Cerebellar cortex (tissue), 1 donor: Measurements from ENCODE around the gene TAB3.
"Not testable (repeated sequence)": the region's sequence is repeated elsewhere in the genome, so short reads cannot be mapped to it uniquely, and the experiment has no call there.

Experiments used
- DNase-seq: peaks from one replicate; pipeline ENCODE4 v3.0.0-alpha.2; 2015; ENCODE audit warnings: low spot score

Gene TAB3

GRCh38 chrX:30819080-30819479, 70.0 kb downstream of the TAB3 start:
- DNase-seq: no peak

- DNase-seq: no peak
Observed at GRCh38 chrX:30816079-30816478, 73.0 kb downstream of the TAB3 start.

DNA sequence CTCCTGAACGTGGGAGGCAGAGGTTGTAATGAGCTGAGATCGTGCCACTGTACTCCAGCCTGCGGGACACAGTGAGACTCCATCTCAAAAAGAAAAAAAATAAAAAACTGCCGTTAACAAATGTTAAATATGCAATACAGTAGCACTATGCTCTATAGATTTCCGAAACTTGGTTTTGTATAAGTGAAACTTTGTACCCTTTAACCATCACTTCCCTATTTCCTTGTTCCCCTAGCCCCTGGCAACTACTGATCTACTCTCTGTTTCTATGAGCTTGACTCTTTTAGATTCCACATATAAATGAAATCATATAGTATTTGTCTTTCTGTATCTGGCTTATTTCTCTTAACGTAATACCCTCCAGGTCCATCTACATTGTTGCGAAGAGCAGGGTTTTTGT, 74.1 kb downstream of the TAB3 start:
- no peak for DNase-seq

- no peak for DNase-seq
Observed at GRCh38 chrX:30812326-30812725, 76.7 kb downstream of the TAB3 start.

GRCh38 chrX:30806187-30806728, 82.8 kb downstream of the TAB3 start:
- no peak for DNase-seq

GRCh38 chrX:30804462-30804861, 84.6 kb downstream of the TAB3 start:
- no peak for DNase-seq

DNA sequence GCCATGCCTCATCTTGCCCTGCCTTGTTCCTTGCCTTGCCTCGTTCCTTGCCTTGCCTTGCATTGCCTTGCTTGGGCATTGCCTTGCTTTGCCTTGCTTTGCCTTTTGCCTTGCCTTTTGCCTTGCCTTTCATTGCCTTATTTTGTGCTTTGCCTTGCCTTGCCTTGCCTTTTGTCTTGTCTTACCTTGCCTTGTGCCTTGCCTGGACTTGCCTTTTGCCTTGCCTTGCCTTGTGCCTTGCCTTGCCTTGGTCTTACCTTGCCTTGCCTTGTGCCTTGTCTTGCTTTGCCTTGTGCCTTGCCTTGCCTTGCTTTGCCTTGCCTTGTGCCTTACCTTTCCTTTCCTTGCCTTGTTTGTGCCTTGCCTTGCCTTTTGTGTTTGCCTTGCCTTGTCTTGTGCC, 88.2 kb downstream of the TAB3 start:
- DNase-seq: no peak

DNA sequence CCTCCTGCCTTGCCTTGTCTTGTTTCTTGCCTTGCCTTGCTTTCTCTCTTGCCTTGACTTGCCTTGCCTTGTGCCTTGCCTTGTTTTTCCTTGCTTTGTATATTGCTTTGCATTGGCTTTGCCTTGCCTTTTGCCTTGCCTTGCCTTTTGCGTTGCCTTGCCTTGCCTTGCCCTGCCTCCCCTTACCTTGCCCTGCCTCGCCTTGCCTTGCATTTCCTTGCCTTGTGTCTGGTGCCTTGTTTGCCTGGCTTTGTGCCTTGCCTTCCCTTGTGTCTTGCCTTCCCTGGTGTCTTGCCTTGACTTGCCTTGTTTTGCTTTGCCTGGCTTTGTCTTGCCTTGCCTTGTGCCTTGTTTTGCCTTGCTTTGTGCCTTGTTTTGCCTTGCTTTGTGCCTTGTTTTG, 89.7 kb downstream of the TAB3 start:
- no peak for DNase-seq

GRCh38 chrX:30798810-30799209, 90.2 kb downstream of the TAB3 start:
- DNase-seq: no peak

- DNase-seq: not testable (repeated sequence)
Observed at GRCh38 chrX:30797301-30797700, 91.8 kb downstream of the TAB3 start.

DNA sequence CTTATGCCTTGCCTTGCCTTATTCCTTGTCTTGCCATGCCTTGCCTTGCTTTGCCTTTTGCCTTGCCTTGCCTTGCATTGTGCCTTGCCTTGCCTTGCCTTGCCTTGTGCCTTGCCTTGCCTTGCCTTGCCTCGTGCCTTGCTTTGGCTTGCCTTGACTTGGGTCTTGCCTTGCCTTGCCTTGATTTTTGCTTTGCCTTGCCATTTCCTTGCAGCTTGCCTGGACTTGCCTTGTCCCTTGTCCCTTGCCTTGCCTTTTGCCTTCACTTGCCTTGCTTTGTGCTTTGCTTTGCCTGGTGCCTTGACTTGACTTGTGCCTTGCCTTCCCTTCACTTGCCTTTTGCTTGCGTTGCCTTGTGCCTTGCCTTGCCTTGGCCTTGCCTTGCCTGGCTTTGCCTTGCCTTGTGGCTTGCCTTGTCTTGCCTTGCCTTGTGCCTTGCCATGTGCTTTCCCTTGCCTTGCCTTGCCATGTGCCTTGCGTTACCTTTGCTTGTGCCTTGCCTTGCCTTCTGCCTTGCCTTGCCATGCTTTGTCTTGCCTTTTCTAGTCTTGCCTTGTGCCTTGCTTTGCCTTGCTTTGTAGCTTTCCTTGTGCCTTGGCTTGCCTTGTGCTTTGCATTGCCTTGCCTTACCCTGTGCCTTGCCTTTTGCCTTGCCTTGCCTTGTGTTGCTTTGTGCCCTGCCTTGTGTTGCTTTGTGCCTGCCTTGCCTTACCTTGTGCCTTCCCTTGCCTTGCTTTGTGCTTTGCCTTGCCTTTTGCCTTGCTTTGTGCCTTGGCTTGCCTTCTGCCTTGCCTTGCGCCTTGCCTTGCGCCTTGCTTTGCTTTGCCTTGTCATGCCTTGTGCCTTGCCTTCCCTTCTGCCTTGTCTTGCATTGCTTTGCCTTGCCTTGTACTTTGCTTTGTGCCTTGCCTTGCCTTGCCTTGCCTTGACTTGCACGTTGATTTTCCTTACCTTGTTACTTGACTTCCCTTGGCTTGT, 92.8 kb downstream of the TAB3 start:
- no peak for DNase-seq

- no peak for DNase-seq
Observed at GRCh38 chrX:30794497-30794896, 94.6 kb downstream of the TAB3 start.

DNA sequence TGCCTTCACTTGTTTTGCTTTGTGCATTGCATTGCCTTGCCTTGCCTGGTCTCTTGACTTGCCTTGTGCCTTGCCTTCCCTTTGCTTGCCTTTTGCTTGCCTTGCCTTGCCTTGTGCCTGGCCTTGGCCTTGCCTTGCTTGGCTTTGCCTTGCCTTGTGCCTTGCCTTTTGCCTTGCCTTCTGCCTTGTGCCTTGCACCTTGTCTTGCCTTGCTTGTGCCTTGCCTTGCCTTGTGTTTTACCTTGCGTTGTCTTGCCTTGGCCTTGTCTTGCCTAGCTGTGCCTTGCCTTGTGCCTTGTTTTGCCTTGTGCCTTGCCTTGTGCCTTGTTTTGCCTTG, 95.3 kb downstream of the TAB3 start:
- no peak for DNase-seq

- DNase-seq: no peak
Observed at GRCh38 chrX:30793075-30793766, 95.8 kb downstream of the TAB3 start.

DNA sequence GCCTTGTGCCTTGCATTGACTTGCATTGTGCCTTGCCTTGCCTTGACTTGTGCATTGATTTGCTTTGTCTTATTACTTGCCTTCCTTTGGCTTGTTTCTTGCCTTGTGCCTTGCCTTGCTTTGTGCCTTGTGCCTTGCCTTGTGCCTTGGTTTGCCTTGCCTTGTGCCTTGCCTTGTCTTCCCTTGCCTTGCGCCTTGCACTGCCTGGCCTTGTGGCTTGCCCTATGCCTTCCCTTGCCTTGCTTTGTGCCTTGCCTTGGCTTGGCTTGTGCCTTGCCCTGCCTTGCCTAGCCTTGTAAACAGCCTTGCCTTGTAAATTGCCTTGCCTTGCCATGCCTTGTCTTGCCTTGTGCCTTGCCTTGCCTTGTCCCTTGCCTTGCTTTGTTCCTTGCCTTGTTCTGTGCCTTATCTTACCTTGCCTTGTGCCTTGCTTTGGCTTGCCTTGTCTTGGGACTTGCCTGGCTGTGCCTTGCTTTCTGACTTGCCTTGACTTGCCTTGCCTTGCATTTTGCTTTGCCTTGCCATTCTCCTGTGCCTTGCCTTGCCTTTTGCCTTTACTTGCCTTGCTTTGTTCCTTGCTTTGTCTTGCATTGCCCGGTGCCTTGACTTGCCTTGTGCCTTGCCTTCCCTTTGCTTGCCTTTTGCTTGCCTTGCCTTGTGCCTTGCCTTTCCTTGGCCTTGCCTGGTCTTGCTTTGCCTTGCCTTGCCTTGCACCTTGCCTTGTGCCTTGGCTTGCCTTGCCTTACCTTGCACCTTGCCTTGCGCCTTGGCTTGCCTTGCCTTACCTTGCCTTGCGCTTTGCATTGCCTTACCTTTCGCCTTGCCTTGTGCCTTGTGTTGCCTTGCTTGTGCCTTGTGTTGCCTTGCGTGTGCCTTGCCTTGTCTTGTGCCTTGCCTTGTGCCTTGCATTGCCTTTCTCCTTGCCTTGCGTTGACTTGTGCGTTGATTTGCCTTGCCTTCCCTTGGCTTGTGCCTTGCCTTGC, 97.5 kb downstream of the TAB3 start:
- no peak for DNase-seq

- no peak for DNase-seq
Observed at GRCh38 chrX:30787012-30787411, 102.0 kb downstream of the TAB3 start.

DNA sequence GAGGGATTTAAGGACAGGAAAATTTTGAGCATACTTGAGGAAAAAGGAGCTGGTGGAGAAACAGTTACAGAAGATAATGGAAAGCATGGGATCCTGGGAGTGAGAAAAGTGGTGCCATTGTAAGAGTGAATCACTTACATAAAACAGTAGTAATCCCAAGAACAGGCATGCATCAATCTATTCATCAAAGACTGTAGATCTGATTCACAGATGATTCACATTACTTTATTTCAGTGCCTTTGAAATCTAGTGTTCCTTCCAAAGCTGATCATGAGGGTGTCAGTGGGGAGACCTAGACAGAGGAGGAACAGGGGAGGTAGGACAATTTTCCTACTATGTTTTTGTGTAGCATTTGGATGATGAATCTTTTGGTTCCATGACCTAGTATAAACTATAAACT, 102.7 kb downstream of the TAB3 start:
- no peak for DNase-seq

DNA sequence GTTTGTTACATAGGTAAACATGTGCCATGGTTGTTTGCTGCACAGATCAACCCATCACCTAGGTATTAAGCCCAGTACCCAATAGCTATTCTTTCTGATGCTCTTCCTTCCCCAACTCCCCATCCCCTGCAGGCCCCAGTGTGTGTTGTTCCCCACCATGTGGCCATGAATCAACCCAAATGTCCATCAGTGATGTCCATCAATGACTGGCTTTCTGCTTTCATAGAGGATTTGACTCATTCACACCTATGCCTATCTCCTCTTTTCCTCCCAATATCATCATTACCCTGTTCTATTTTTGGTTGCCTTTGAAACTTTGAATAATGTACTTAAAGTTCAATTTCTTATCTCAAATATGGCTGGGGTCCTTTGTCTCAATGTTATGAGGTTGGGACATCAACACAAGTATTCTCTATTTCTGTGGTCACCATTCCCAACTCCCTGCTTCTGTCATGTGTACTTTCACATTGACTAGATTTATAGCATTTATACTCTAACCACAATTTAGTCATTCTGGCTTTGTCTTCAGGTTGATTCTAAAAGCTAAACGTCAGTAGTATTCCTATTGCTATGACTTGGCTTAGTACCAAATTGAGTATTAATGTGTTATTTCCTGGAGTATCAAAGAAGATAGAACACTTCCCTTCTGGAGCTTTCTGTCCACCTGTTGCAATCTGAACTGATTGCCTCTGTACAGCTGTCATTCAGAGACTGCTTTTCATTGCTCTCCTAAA, 107.2 kb downstream of the TAB3 start:
- DNase-seq: no peak

GRCh38 chrX:30779453-30780030, 109.5 kb downstream of the TAB3 start:
- no peak for DNase-seq

GRCh38 chrX:30777575-30777974, 111.5 kb downstream of the TAB3 start:
- DNase-seq: no peak
